GM19397 (cell line): ENCODE results near the gene MORC2.

Experiments used
- ATAC-seq: cut with Tn5 transposase; IDR thresholded peaks from one replicate; pipeline ENCODE4 v1.9.1; 2021; ENCODE audit warnings: mild to moderate bottlenecking, moderate library complexity; ENCODE audit not compliant: unreplicated experiment

MORC2 gene

GRCh38 chr22:30968015-30968923 is at the start of gene MORC2:
TSS of gene MORC2 (minus strand) at chr22:30968774. CDS start at chr22:30967889, 885 bp downstream.
- ATAC-seq = peak; percentile 24

GRCh38 chr22:31005535-31005934 is 37.0 kb upstream of the MORC2 start:
- no peak for ATAC-seq

GRCh38 chr22:31001124-31001770 is 32.7 kb upstream of the MORC2 start:
- ATAC-seq = no peak

- no peak for ATAC-seq
These were observed 29.8 kb upstream of the MORC2 start for GRCh38 chr22:30998329-30998728.

GRCh38 chr22:30996462-30996861 is 27.9 kb upstream of the MORC2 start:
- ATAC-seq = no peak

GRCh38 chr22:30994960-30995359 is 26.4 kb upstream of the MORC2 start:
- ATAC-seq = no peak

GRCh38 chr22:30992565-30992964 is 24.0 kb upstream of the MORC2 start:
- ATAC-seq = no peak

- ATAC-seq = no peak
These were observed 22.1 kb upstream of the MORC2 start for GRCh38 chr22:30990690-30991089.

- no peak for ATAC-seq
These were observed 20.9 kb upstream of the MORC2 start for GRCh38 chr22:30989474-30989873.

- ATAC-seq = no peak
These were observed 17.1 kb upstream of the MORC2 start for GRCh38 chr22:30985561-30986208.

- no peak for ATAC-seq
These were observed 15.7 kb upstream of the MORC2 start for GRCh38 chr22:30984317-30984716.

GRCh38 chr22:30982512-30982911 is 13.9 kb upstream of the MORC2 start:
- no peak for ATAC-seq

GRCh38 chr22:30979932-30980331 is 11.4 kb upstream of the MORC2 start:
- no peak for ATAC-seq

GRCh38 chr22:30978304-30978962 is 9.9 kb upstream of the MORC2 start:
- no peak for ATAC-seq

- ATAC-seq = no peak
These were observed 1.8 kb upstream of the MORC2 start for GRCh38 chr22:30970356-30970746.

- peak; percentile 40 for ATAC-seq
These were observed 1.2 kb upstream of the MORC2 start for GRCh38 chr22:30969532-30970355.

GRCh38 chr22:30968924-30969531 is 454 bp upstream of the MORC2 start, which contains the start of gene TUG1:
TSS of gene TUG1 (plus strand) at chr22:30969265.
- peak; percentile 86 for ATAC-seq

GRCh38 chr22:30964858-30965257 is 3.7 kb downstream of the MORC2 start:
- ATAC-seq = no peak

GRCh38 chr22:30955153-30955552 is 13.4 kb downstream of the MORC2 start:
- no peak for ATAC-seq

GRCh38 chr22:30953206-30953605 is 15.4 kb downstream of the MORC2 start:
- no peak for ATAC-seq
